Measurements from ENCODE around the gene PHF10.

PHF10 gene

GRCh38 chr6:169701954-169702839 lies 22.1 kb downstream of the PHF10 start, which contains the start of the genes C6orf120 and WDR27:
TSS of gene C6orf120 (plus strand) at chr6:169702126. CDS start at chr6:169702460, 334 bp downstream.
TSS of gene WDR27 (minus strand) at chr6:169702029. CDS start at chr6:169689005, 13,024 bp downstream.
- ATAC-seq (ENCODE audit: insufficient read depth, low read depth) (peak; percentile 90), DNase-seq (peak; percentile 93)
- Histone ChIP-seq H3K4me3 (ENCODE audit: low read depth in 1 of 2, low read length in 2 of 2) (peak within 1 kb of the TSS; percentile 91 to 98), H3K4me1 (ENCODE audit: insufficient read depth, low read length) (peaks cover 55% of the 10 kb centered on the region), H4K20me1 (ENCODE audit: insufficient read depth, low read length) (peaks cover 30% of the 10 kb centered on the region), H3K9ac (ENCODE audit: low read depth, low read length) (peak within 1 kb of the TSS; percentile 97), H3K9me3 (ENCODE audit: insufficient read depth, low read length, severe bottlenecking) (peaks cover 1% of the 10 kb centered on the region), H3K27ac (ENCODE audit: low read length) (peak within 1 kb of the TSS; percentile 87), H3K79me2 (ENCODE audit: insufficient read depth, low read length) (peaks cover 74% of the 10 kb centered on the region), H3K4me2 (ENCODE audit: insufficient read depth, low read length) (peak within 1 kb of the TSS; percentile 93), H3K27me3 (ENCODE audit: insufficient read depth, low read length, poor library complexity) (no peaks in the 10 kb centered on the region), H2AFZ (ENCODE audit: low read depth, low read length) (peak within 1 kb of the TSS; percentile 96), H3K36me3 (ENCODE audit: insufficient read depth, low read length) (peaks cover 51% of the 10 kb centered on the region)
- no peak for TF ChIP-seq EZH2 (IDR thresholded peaks at IDR 0.05; ENCODE audit: borderline replicate concordance, low read depth, low read length, severe bottlenecking)
- no peak for TF ChIP-seq CTCF (IDR thresholded peaks at IDR 0.05; ENCODE audit: borderline replicate concordance, extremely low read depth, low read length, poor library complexity, severe bottlenecking)

GRCh38 chr6:169701311-169701953 lies 22.9 kb downstream of the PHF10 start:
- Histone ChIP-seq H3K4me1 (ENCODE audit: insufficient read depth, low read length) (peaks cover 55% of the 10 kb centered on the region), H3K27me3 (ENCODE audit: insufficient read depth, low read length, poor library complexity) (no peaks in the 10 kb centered on the region), H3K27ac (ENCODE audit: low read length) (peak overlapping the region; percentile 87), H3K9ac (ENCODE audit: low read depth, low read length) (peak overlapping the region; percentile 97), H2AFZ (ENCODE audit: low read depth, low read length) (peak overlapping the region; percentile 96), H3K4me2 (ENCODE audit: insufficient read depth, low read length) (peak overlapping the region; percentile 93), H3K4me3 (ENCODE audit: low read depth in 1 of 2, low read length in 2 of 2) (peak overlapping the region; percentile 91 to 98), H3K9me3 (ENCODE audit: insufficient read depth, low read length, severe bottlenecking) (peaks cover 3% of the 10 kb centered on the region), H4K20me1 (ENCODE audit: insufficient read depth, low read length) (peaks cover 30% of the 10 kb centered on the region), H3K79me2 (ENCODE audit: insufficient read depth, low read length) (peaks cover 70% of the 10 kb centered on the region), H3K36me3 (ENCODE audit: insufficient read depth, low read length) (peaks cover 46% of the 10 kb centered on the region)
- TF ChIP-seq CTCF (IDR thresholded peaks at IDR 0.05; ENCODE audit: borderline replicate concordance, extremely low read depth, low read length, poor library complexity, severe bottlenecking) (no peak), EZH2 (IDR thresholded peaks at IDR 0.05; ENCODE audit: borderline replicate concordance, low read depth, low read length, severe bottlenecking) (no peak)
- peak; percentile 24 for ATAC-seq (ENCODE audit: insufficient read depth, low read depth)
- DNase-seq: no peak

- TF ChIP-seq EZH2 (IDR thresholded peaks at IDR 0.05; ENCODE audit: borderline replicate concordance, low read depth, low read length, severe bottlenecking) (no peak), CTCF (IDR thresholded peaks at IDR 0.05; ENCODE audit: borderline replicate concordance, extremely low read depth, low read length, poor library complexity, severe bottlenecking) (no peak)
- Histone ChIP-seq H4K20me1 (ENCODE audit: insufficient read depth, low read length) (peaks cover 24% of the 10 kb centered on the region), H3K36me3 (ENCODE audit: insufficient read depth, low read length) (peaks cover 37% of the 10 kb centered on the region), H3K27ac (ENCODE audit: low read length) (no peak overlapping the region), H3K79me2 (ENCODE audit: insufficient read depth, low read length) (peaks cover 62% of the 10 kb centered on the region), H2AFZ (ENCODE audit: low read depth, low read length) (no peak overlapping the region), H3K4me1 (ENCODE audit: insufficient read depth, low read length) (peaks cover 47% of the 10 kb centered on the region), H3K4me3 (ENCODE audit: low read depth in 1 of 2, low read length in 2 of 2) (peak overlapping the region in 1 of 2 experiments; percentile 98; a peak in 1 of 4 replicates), H3K9ac (ENCODE audit: low read depth, low read length) (peak overlapping the region; percentile 97), H3K4me2 (ENCODE audit: insufficient read depth, low read length) (peak overlapping the region; percentile 93), H3K9me3 (ENCODE audit: insufficient read depth, low read length, severe bottlenecking) (peaks cover 8% of the 10 kb centered on the region), H3K27me3 (ENCODE audit: insufficient read depth, low read length, poor library complexity) (no peaks in the 10 kb centered on the region)
- DNase-seq (no peak), ATAC-seq (ENCODE audit: insufficient read depth, low read depth) (no peak)
Observed at GRCh38 chr6:169700296-169700695, 24.0 kb downstream of the PHF10 start.
